ENCODE data around the gene PIP4P1. TPM values are rescaled to one million over a fixed set of nuclear protein-coding genes. Genes with fewer than 3 reads are reported as not detected.

PIP4P1 gene
- 31.6 and 35.6 TPM in 2 replicates for total RNA-seq

DNA sequence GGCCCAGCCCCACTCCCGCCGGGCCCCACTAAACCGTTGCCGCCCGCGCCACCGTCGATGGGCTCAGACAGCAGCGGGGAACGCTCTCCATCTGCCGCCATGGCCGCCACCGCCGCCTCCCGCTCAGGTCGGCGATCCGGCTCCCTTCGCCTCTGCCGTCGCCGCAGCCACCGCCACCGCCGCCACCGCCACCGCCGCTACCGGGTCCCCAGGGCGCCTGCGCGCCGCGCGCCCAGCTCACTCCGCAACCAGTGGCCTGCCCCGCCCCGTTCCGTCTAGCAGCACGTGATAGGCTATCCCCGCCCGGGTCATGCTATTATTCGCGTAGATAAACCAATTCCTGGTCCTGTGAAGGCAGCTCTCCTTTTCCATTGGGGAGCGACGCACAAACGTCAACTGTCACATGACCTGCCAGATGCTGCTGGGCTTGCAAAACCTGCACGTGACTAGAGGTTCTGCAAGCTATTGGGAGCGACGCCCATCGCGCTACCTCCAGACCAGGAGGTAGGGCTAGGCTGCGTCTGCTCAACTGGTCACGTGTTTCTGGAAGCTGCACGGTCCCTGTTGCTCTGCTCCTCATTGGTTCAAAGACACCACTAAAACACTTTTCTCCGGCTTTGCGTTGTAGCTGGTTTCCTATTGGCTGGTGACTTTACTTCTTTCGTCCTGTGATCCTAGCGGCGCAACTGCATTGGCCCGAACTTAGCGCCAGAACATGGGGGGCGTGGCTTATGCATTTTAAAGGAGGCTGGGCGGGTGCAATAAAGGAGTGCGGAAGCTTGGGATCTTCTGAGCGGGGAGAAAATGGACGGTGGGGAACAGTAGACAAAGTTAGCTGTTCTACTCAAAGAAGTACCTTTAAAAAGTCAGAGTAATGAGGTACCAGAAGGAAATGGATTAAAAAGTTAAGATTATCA lies at the start of gene PIP4P1:
Gene PIP4P1 (minus strand): TSS at position 210 of the 917 bp plus-strand sequence. CDS start 109 bp downstream, at position 101.

DNA sequence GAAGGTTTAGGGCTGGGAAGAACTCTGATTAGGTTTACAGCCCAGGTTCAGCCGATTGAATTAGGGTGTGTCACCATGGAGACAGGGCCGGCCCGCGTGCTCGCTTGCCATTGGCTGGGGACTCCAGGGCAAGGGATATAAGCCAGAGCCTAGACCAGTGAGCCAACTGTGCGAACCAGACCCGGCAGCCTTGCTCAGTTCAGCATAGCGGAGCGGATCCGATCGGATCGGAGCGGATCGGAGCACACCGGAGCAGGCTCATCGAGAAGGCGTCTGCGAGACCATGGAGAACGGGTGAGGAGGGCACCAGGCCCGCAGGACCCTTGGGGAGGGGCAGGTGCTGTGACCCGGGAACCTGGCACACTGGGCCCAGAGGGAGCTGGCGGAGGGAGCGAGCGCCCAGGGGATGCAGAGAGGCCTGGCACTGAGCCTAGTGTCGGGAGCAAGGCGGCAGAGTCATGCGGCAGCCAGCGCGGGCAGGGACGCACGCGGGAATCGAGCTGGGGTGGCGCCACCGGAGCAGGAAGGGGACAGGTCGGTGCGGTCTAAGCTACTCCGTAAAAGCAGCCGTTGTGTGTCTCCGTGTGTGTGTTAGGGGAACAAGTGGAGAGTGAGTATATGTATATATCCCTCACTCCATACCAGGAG lies 8.1 kb upstream of the PIP4P1 start, which contains the start of gene PNP:
Gene PNP (plus strand): TSS at position 165 of the 648 bp plus-strand sequence. CDS start 119 bp downstream, at position 284.

DNA sequence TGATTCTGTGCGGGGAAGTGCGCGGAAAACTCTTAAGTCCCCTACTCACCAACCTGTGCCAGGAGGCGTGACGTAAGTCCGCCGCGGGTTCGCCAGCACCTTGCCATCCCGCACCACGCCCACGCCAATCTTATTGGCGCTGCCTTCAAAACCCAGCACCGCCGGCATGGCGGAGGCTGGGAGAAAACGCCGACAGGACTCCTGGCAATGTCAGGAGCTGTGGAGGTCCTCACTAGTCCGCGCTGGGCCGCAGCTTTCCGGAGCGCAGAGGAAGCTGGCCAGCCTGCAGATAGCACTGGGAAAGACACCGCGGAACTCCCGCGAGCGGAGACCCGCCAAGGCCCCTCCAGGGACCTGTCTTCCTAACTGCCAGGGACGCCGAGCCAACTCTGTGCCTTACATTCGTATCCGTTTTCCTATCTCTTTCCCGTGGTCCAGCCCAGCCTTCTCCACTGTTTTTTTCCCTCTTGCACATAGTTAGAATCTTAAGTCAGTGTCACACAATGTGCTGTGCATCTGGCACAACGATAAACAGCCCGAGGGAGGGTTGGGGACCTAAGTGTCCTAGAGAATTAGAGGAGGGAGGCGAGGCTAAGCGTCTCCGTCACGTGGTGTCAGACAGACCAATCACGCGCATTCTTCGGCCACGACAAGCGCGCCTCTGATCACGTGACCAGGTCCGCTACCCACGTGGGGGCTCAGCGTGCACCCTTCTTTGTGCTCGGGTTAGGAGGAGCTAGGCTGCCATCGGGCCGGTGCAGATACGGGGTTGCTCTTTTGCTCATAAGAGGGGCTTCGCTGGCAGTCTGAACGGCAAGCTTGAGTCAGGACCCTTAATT lies 6.5 kb downstream of the PIP4P1 start, which contains the start of the genes APEX1 and OSGEP:
Gene APEX1 (plus strand): TSS at position 711 of the 839 bp plus-strand sequence. CDS start 420 bp downstream, outside the sequence.
Gene OSGEP (minus strand): TSS at position 297 of the 839 bp plus-strand sequence. CDS start 129 bp downstream, at position 168.

DNA sequence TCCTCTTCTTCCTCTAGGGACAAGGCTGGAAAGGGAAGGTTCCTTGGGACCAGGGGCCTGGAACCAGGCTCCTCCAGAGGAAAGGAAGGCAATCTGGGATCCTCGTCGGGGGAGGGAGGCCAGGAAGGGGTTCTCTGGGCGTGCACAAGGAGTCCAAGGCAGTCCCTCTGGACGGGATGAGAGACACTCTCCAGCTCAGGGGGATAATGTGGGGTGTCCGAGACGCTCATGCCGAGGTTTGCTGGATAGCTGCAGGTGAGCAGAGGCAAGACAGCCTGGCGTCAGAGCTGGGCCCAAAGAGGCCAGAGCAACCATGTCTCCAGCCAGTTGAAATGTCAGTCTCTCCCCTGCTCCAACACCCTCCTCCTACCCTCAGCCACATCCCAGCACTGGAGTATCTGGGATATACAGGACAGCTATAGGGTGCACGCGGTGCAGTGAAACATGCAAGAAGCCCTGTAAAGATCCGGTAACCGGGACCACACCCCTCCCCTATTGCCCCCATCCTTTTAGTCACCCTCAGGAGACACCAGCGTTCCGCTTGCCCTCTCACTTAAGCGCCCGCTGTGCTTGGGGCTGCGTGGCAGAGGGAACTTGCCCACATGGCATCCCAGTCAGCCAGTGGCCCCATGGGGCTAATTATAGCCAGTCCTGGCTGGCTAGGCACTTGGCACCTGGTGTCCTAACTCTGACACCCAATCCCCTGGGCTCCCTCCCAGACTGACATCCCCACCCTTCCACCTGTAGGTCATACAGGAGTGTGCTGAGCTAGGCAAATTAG lies 25.5 kb downstream of the PIP4P1 start, which contains the start of gene KLHL33:
Gene KLHL33 (minus strand): TSS at position 585 of the 781 bp plus-strand sequence. CDS start 355 bp downstream, at position 230.

DNA sequence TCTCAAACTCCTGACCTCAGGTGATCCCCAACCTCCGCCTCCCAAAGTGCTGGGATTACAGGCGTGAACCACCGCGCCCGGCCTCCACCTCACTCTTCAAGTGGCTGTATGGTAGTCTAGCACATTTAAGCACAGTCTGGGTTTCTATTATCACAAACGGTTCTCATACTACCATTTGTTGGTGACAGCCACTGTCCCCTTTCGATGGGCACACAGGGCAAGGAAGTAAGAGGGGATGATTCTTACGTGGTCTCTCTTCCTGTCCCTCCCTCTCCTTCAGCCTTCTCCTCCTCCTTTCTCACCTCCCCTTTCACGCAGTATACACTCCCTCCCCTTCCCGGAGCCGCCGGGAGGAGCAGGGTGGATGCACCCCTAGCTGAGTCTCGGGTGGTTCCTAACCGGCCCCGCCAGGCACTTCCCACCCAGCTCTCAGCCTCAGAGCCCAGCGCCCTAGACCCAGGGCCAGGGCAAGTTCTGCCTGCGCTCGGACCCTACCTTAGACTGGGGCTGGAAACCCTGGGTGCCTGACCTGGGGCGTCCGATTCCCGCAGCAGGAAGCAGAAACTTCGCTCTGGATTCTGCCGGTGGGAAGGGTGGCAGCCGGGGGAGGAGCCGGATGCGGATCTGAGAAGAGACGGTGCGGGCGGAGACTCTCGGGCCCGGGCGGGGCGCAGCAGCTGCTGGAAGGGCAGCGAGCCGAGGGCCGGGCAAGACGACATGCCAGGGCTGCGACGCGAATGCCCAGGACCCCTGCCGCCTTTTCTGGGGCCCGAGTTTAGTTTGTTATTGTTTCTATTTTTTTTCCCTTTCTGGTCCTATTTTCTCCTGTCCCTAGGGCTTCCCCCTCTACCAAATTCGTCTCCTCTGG lies 48.1 kb downstream of the PIP4P1 start, which contains the start of gene TEP1:
Gene TEP1 (minus strand): TSS at position 626 of the 868 bp plus-strand sequence. CDS start 5,062 bp downstream, outside the sequence.

Small RNAs within 50 kb of the gene (small RNA-seq; reads per million reads assigned to genes)
- gene RNA5SP382, result 2.2 reads per million, percentile 50 among the genes with 10 or more reads in this experiment

Other genes with a start within 250 kb of the PIP4P1 start
- gene OR11H6, start 237.7 kb downstream of the PIP4P1 start, total RNA-seq, result not detected in 2 replicates
- gene OR11H7, start 232.5 kb downstream of the PIP4P1 start, total RNA-seq, result not detected in 2 replicates
- gene OR11H4, start 222.1 kb downstream of the PIP4P1 start, total RNA-seq, result not detected in 2 replicates
- 15.3 and 20.5 TPM in 2 replicates for gene TTC5, start 155.5 kb downstream of the PIP4P1 start, total RNA-seq
- 48.2 and 48.5 TPM in 2 replicates for gene CCNB1IP1, start 128.2 kb downstream of the PIP4P1 start, total RNA-seq
- 4.6 and 7.6 TPM in 2 replicates for gene PARP2, start 117.8 kb downstream of the PIP4P1 start, total RNA-seq
- 32.8 and 34.5 TPM in 2 replicates for gene TEP1, start 47.9 kb downstream of the PIP4P1 start, total RNA-seq
- 0.32 and 0.49 TPM in 2 replicates for gene KLHL33, start 25.3 kb downstream of the PIP4P1 start, total RNA-seq
- 36.8 and 41.7 TPM in 2 replicates for gene OSGEP, start 6.6 kb downstream of the PIP4P1 start, total RNA-seq
- 81.6 and 91.2 TPM in 2 replicates for gene APEX1, start 6.2 kb downstream of the PIP4P1 start, total RNA-seq
- 9.9 and 13.4 TPM in 2 replicates for gene PNP, start 8.0 kb upstream of the PIP4P1 start, total RNA-seq
- not detected in 2 replicates for gene RNASE10, start 44.1 kb upstream of the PIP4P1 start, total RNA-seq
- gene RNASE9, start 99.6 kb upstream of the PIP4P1 start, total RNA-seq, result not detected in 2 replicates
- gene RNASE11, start 126.6 kb upstream of the PIP4P1 start, total RNA-seq, result not detected in 2 replicates
- gene RNASE12, start 129.9 kb upstream of the PIP4P1 start, total RNA-seq, result not detected in 2 replicates
- not detected in 2 replicates for gene OR6S1, start 180.3 kb upstream of the PIP4P1 start, total RNA-seq
- gene RNASE4, start 223.1 kb upstream of the PIP4P1 start, total RNA-seq, result 28.3 and 31.6 TPM in 2 replicates
- gene ANG, start 227.3 kb upstream of the PIP4P1 start, total RNA-seq, result 8.4 and 9.5 TPM in 2 replicates

Measured in hair follicle dermal papilla cell (primary cell).